Posterior cingulate gyrus (tissue), 11 donors: Measurements from ENCODE around the gene ABCB6.

Source experiments
- DNase-seq, 10 donors: peaks; one replicate each; pipeline versions ENCODE4 v3.0.0 to v3.0.0-alpha.2; 2020 to 2021; ENCODE audit warnings: mixed read lengths in 3 of 10
- intact Hi-C: fragments of 100-400 bp; cut with DNase I; formaldehyde crosslinking; loops from one replicate; pipeline ENCODE4 v1.15.1; 2023

The ABCB6 gene

GRCh38 chr2:219246559-219246958 is 27.8 kb upstream of the ABCB6 start:
- no peak for DNase-seq
- intact Hi-C loops: no loop called here

GRCh38 chr2:219245899-219246230 is 27.1 kb upstream of the ABCB6 start:
- no peak for DNase-seq
- intact Hi-C loops: loop anchor here (1.0 kb wide), 1 partner anchor 28 kb away; the partner anchor contains the start of gene ABCB6

- intact Hi-C loops: loop anchor here (1.0 kb wide), 1 partner anchor 27 kb away; the partner anchor contains the start of gene ABCB6
- DNase-seq: peak; percentile 91 to 99 (median 94)
Observed at GRCh38 chr2:219245148-219245898, 26.6 kb upstream of the ABCB6 start, which contains the start of the genes GLB1L and STK16. Gene GLB1L, minus strand, starts transcription at chr2:219245444. Its CDS starts 1,871 bp downstream, at chr2:219243573. Gene STK16, plus strand, starts transcription at chr2:219245479. Its CDS starts 521 bp downstream, at chr2:219246000.

- intact Hi-C loops: loop anchor here (1.0 to 5.0 kb wide), 2 partner anchors 26 to 53 kb away; partner anchors contain the start of gene ABCB6
- no peak for DNase-seq
Observed at GRCh38 chr2:219244789-219245147, 26.0 kb upstream of the ABCB6 start.

- no peak for DNase-seq
- intact Hi-C loops: loop anchor here (5.0 kb wide), 1 partner anchor 54 kb away; no protein-coding TSS in a partner anchor
Observed at GRCh38 chr2:219243291-219243761, 24.6 kb upstream of the ABCB6 start.

- no peak for DNase-seq
- intact Hi-C loops: loop anchor here (10.0 kb wide), 1 partner anchor 150 kb away; the partner anchor contains the start of gene DNPEP
Observed at GRCh38 chr2:219234331-219234730, 15.6 kb upstream of the ABCB6 start.

GRCh38 chr2:219230059-219230540 is 11.3 kb upstream of the ABCB6 start:
- intact Hi-C loops: loop anchor here (10.0 kb wide), 1 partner anchor 155 kb away; the partner anchor contains the start of gene DNPEP
- peak in 3 of 10 donors; percentile 24 to 81 (median 76) for DNase-seq

- intact Hi-C loops: loop anchor here (1.0 to 10.0 kb wide), 2 partner anchors 51 to 155 kb away; partner anchors contain the start of genes DNPEP and RETREG2
- peak; percentile 98 to 100 (median 100) for DNase-seq
Observed at GRCh38 chr2:219229305-219230058, 10.7 kb upstream of the ABCB6 start, which contains the start of the genes ANKZF1 and ATG9A. Gene ANKZF1, plus strand, starts transcription at chr2:219229806. Its CDS starts 452 bp downstream, at chr2:219230258. Gene ATG9A, minus strand, starts transcription at chr2:219229636. Its CDS starts 1,612 bp downstream, at chr2:219228024.

- DNase-seq: peak in 1 of 10 donors; percentile 82
- intact Hi-C loops: loop anchor here (1.0 kb wide), 1 partner anchor 51 kb away; the partner anchor contains the start of gene RETREG2
Observed at GRCh38 chr2:219228911-219229304, 10.2 kb upstream of the ABCB6 start.

GRCh38 chr2:219228041-219228910 is 9.5 kb upstream of the ABCB6 start:
- peak in 2 of 10 donors; percentile 50 to 57 for DNase-seq
- intact Hi-C loops: no loop called here

- no peak for DNase-seq
- intact Hi-C loops: no loop called here
Observed at GRCh38 chr2:219225350-219225749, 6.6 kb upstream of the ABCB6 start.

GRCh38 chr2:219223831-219224610 is 5.3 kb upstream of the ABCB6 start:
- intact Hi-C loops: no loop called here

GRCh38 chr2:219221957-219222518 is 3.3 kb upstream of the ABCB6 start:
- peak in 1 of 10 donors; percentile 61 for DNase-seq
- intact Hi-C loops: no loop called here

More at GRCh38 chr2:219223831-219224610, 5.3 kb upstream of the ABCB6 start:
- DNase-seq: peak in 1 of 10 donors; percentile 69

GRCh38 chr2:219220652-219221402 is 2.1 kb upstream of the ABCB6 start:
- intact Hi-C loops: no loop called here
- DNase-seq: peak in 1 of 10 donors; percentile 62

- DNase-seq: no peak
- intact Hi-C loops: no loop called here
Observed at GRCh38 chr2:219219784-219220532, 1.2 kb upstream of the ABCB6 start.

GRCh38 chr2:219218217-219218731 is 484 bp downstream of the ABCB6 start:
- intact Hi-C loops: loop anchor here (1.0 kb wide), 1 partner anchor 27 kb away; the partner anchor contains the start of genes GLB1L and STK16
- DNase-seq: peak in 9 of 10 donors; percentile 17 to 94 (median 62)
